AG04449 (cell line): ENCODE results near the gene RAB37.
A peak's percentile ranks its signal among the peaks of the same experiment; 100 is the strongest.

ENCODE experiments used
- CTCF ChIA-PET: fragments of 350-600 bp; formaldehyde crosslinking; extraction: SDS; loops from one replicate; lab custom pipeline; 2021; ENCODE audit warnings: antibody characterized with exemption; lab: Yijun Ruan, JAX
- POLR2A ChIA-PET: fragments of 400-600, 350-600 bp; formaldehyde crosslinking; extraction: SDS; loops from one replicate; lab custom pipeline; 2020; ENCODE audit warnings: antibody characterized with exemption, inconsistent platforms; lab: Yijun Ruan, JAX
- DNase-seq: peaks from one replicate; pipeline ENCODE4 v3.0.0-alpha.2; 2010; ENCODE audit warnings: low read depth, low spot score
- H3K4me3 ChIP-seq: 2 replicates; pipeline ENCODE4 v1.5.1; 2011; ENCODE audit warnings: low read depth, mild to moderate bottlenecking, control low read depth, low read length
- TF ChIP-seq, protein P1 (sequence below): IDR thresholded peaks from one replicate; pipeline ENCODE4 v1.5.1; 2011; ENCODE audit warnings: mild to moderate bottlenecking, moderate library complexity, low read length, control low read depth, inconsistent platforms; ENCODE audit not compliant: insufficient read depth; ENCODE audit errors: missing control alignments

Gene RAB37

DNA sequence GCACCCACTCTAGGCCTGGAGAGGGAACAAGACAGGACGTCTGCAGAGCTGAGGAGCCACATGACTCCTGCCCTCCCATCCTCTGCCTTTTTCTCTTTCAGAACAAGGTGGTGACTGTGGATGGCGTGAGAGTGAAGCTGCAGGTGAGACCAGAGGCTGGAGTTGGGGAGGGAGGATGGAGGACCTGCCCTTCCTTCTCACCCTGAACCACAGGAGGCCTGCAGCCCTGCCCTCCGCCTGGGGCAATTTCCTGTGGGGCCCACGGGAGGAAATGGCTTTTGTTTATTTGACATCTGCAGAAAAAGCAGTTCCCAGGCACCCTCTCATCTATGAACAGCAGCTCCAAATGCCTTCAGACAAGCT, 5.1 kb downstream of the RAB37 start:
- DNase-seq: no peak
- CTCF ChIA-PET: interaction anchor here (0.8 to 2.8 kb wide), 5 partner anchors 29 to 374 kb away, joined by 3 to 29 read pairs (median 3); no protein-coding TSS in a partner anchor
- H3K4me3 ChIP-seq: no peak overlapping the region
- TF ChIP-seq, protein P1, sequence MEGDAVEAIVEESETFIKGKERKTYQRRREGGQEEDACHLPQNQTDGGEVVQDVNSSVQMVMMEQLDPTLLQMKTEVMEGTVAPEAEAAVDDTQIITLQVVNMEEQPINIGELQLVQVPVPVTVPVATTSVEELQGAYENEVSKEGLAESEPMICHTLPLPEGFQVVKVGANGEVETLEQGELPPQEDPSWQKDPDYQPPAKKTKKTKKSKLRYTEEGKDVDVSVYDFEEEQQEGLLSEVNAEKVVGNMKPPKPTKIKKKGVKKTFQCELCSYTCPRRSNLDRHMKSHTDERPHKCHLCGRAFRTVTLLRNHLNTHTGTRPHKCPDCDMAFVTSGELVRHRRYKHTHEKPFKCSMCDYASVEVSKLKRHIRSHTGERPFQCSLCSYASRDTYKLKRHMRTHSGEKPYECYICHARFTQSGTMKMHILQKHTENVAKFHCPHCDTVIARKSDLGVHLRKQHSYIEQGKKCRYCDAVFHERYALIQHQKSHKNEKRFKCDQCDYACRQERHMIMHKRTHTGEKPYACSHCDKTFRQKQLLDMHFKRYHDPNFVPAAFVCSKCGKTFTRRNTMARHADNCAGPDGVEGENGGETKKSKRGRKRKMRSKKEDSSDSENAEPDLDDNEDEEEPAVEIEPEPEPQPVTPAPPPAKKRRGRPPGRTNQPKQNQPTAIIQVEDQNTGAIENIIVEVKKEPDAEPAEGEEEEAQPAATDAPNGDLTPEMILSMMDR: no peak
- POLR2A ChIA-PET: no interaction called here

- ChIA-PET POLR2A (no interaction called here), CTCF (interaction anchor here (0.8 to 2.8 kb wide), 4 partner anchors 28 to 375 kb away, joined by 3 to 29 read pairs (median 8); no protein-coding TSS in a partner anchor)
- no peak overlapping the region for H3K4me3 ChIP-seq
- DNase-seq: no peak
- TF ChIP-seq, protein P1: no peak
Measured at GRCh38 chr17:74742978-74743545, 6.0 kb downstream of the RAB37 start.

DNA sequence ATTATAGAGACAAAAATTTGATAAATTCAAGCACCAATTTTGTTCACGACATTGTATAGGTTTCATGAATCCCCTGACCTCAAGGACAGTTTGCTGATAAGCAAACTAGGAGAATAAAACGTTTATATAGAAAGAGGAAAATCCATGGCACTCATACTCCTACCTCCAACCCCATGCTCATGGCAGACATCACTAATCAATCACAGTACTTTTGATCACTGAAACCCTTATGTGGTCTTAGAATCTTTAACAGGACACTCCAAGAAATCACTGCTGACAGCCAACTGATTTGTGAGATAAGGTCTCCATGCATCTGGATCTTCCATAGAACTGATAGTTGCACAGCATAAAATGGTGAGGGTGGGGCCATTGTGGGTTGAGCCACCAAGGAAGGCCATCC, 6.7 kb downstream of the RAB37 start:
- H3K4me3 ChIP-seq: no peak overlapping the region
- POLR2A ChIA-PET: no interaction called here
- CTCF ChIA-PET: interaction anchor here (0.6 to 4.7 kb wide), 13 partner anchors 7 to 217 kb away, joined by 3 to 185 read pairs (median 31); partner anchors contain the start of genes FDXR, GRIN2C, NAT9 and RAB37
- DNase-seq: no peak
- TF ChIP-seq, protein P1: no peak

- DNase-seq: no peak
- TF ChIP-seq, protein P1: no peak
- ChIA-PET CTCF (interaction anchor here (0.6 to 4.7 kb wide), 18 partner anchors 7 to 228 kb away, joined by 3 to 185 read pairs (median 12); partner anchors contain the start of genes FDXR, GRIN2C, HID1 and NAT9), POLR2A (interaction anchor here (0.8 to 1.9 kb wide), 2 partner anchors 27 to 32 kb away, joined by 4 to 5 read pairs; partner anchors contain the start of gene NAT9)
- H3K4me3 ChIP-seq: no peak overlapping the region
Measured at GRCh38 chr17:74744349-74744713, 7.3 kb downstream of the RAB37 start.

- ChIA-PET CTCF (interaction anchor here (0.7 to 4.7 kb wide), 33 partner anchors 8 to 365 kb away, joined by 3 to 185 read pairs (median 5); partner anchors contain the start of genes FDXR, GRIN2C, HID1 and MRPL58), POLR2A (interaction anchor here (0.8 to 1.9 kb wide), 3 partner anchors 26 to 31 kb away, joined by 4 to 6 read pairs (median 5); partner anchors contain the start of gene NAT9)
- TF ChIP-seq, protein P1: peak; percentile 98
- peak overlapping the region; percentile 29 for H3K4me3 ChIP-seq
- no peak for DNase-seq
Measured at GRCh38 chr17:74744714-74745547, 7.9 kb downstream of the RAB37 start.
